H1 (cell line): ENCODE measurements around the gene CXCR5. TPM values are rescaled to one million over a fixed set of nuclear protein-coding genes. Genes with fewer than 3 reads are reported as not detected.

Source experiments
- CTCF ChIA-PET: fragments of 300-600 bp; sonication (Branson Sonifier 250); formaldehyde crosslinking; loops from one replicate; lab custom pipeline; 2021; ENCODE audit not compliant: partially characterized antibody; lab: Charles Lee
- POLR2A ChIA-PET: fragments of 300-600 bp; sonication (Branson Sonifier 250); formaldehyde crosslinking; loops from one replicate; lab custom pipeline; 2021; ENCODE audit warnings: inconsistent platforms; ENCODE audit not compliant: partially characterized antibody; lab: Charles Lee
- DNase-seq, 2 experiments: peaks; one replicate each; pipeline versions ENCODE4 v3.0.0 to v3.0.0-alpha.2; 2010 to 2022; ENCODE audit warnings: low spot score in 2 of 2, low read depth in 1 of 2, mixed read lengths in 1 of 2
- FAIRE-seq: peaks from 2 replicates; lab custom pipeline; 2011; peaks lifted over from hg19 to GRCh38; lab: Jason Lieb, UNC
- H2AFZ ChIP-seq: 2 replicates; pipeline ENCODE4 v1.8.1; 2012; ENCODE audit warnings: low read length, inconsistent platforms
- H2AK5ac ChIP-seq: 2 replicates; pipeline ENCODE4 v1.6.1; 2013; ENCODE audit warnings: low read depth, low read length
- H2BK120ac ChIP-seq: replicated peaks from 2 replicates; pipeline ENCODE3; 2013; ENCODE audit warnings: low read depth, low read length, inconsistent platforms
- H2BK12ac ChIP-seq: 2 replicates; pipeline ENCODE4 v1.6.1; 2013; ENCODE audit warnings: low read depth, low read length
- H2BK15ac ChIP-seq: 2 replicates; pipeline ENCODE4 v1.6.1; 2013; ENCODE audit warnings: low read length
- H2BK20ac ChIP-seq: 2 replicates; pipeline ENCODE4 v1.6.1; 2013; ENCODE audit warnings: low read length
- H2BK5ac ChIP-seq: 2 replicates; pipeline ENCODE4 v1.6.1; 2013; ENCODE audit warnings: low read depth, low read length
- H3K14ac ChIP-seq: 2 replicates; pipeline ENCODE4 v1.6.1; 2013; ENCODE audit warnings: inconsistent platforms; ENCODE audit not compliant: insufficient read length
- H3K18ac ChIP-seq: 2 replicates; pipeline ENCODE4 v1.6.1; 2013; ENCODE audit warnings: low read length; ENCODE audit errors: extremely low read depth
- H3K23ac ChIP-seq: 2 replicates; pipeline ENCODE4 v1.6.1; 2013; ENCODE audit warnings: inconsistent platforms; ENCODE audit not compliant: insufficient read length
- H3K23me2 ChIP-seq: 2 replicates; pipeline ENCODE4 v1.6.1; 2013; ENCODE audit warnings: low read depth, low read length
- H3K27ac ChIP-seq: 2 replicates; pipeline ENCODE4 v1.6.1; 2011; ENCODE audit warnings: low read depth, low read length, inconsistent platforms
- H3K27me3 ChIP-seq, 4 experiments: replicated peaks in 1 of 4; 1 replicate in 1 of 4; 2 replicates in 3 of 4; pipeline versions ENCODE4 v1.6.1 to v1.8.1; 2011 to 2013; ENCODE audit warnings: low read length in 3 of 4, mild to moderate bottlenecking in 3 of 4, inconsistent platforms in 2 of 4, mixed read lengths in 2 of 4, moderate library complexity in 1 of 4; ENCODE audit not compliant: control insufficient read depth in 3 of 4, insufficient read depth in 3 of 4; ENCODE audit errors: extremely low read depth in 1 of 4
- H3K36me3 ChIP-seq, 4 experiments: 2 replicates each; pipeline versions ENCODE4 v1.6.1 to v1.8.1; 2011 to 2013; ENCODE audit warnings: mild to moderate bottlenecking in 4 of 4, low read length in 3 of 4, moderate library complexity in 2 of 4, control low read depth in 1 of 4, inconsistent platforms in 1 of 4; ENCODE audit not compliant: insufficient read depth in 4 of 4, control insufficient read depth in 2 of 4
- H3K4ac ChIP-seq: replicated peaks from 2 replicates; pipeline ENCODE3; 2013; ENCODE audit warnings: low read length, low read depth, mixed read lengths, inconsistent platforms; ENCODE audit not compliant: insufficient read length
- H3K4me1 ChIP-seq, 4 experiments: replicated peaks in 1 of 4; 1 replicate in 1 of 4; 2 replicates in 3 of 4; pipeline versions ENCODE4 v1.6.1 to v1.8.1; 2011 to 2013; ENCODE audit warnings: low read length in 3 of 4, inconsistent platforms in 2 of 4, mixed read lengths in 1 of 4; ENCODE audit not compliant: insufficient read depth in 4 of 4, control insufficient read depth in 3 of 4
- H3K4me2 ChIP-seq, 2 experiments: 2 replicates each; pipeline versions ENCODE4 v1.6.1 to v1.8.1; 2011 to 2013; ENCODE audit warnings: low read depth in 2 of 2, low read length in 2 of 2, control low read depth in 1 of 2, inconsistent platforms in 1 of 2, mild to moderate bottlenecking in 1 of 2; ENCODE audit not compliant: insufficient read depth in 1 of 2
- H3K4me3 ChIP-seq, 4 experiments: fragments of 200-600, 300-600 bp in 1 of 4; sonication (generic), shearing (Covaris generic), sonication (Bioruptor Twin) in 1 of 4; 2 replicates each; pipeline versions ENCODE4 v1.5.1 to v1.8.1; 2011 to 2016; ENCODE audit warnings: low read length in 4 of 4, low read depth in 3 of 4, control low read depth in 2 of 4, inconsistent platforms in 2 of 4, mild to moderate bottlenecking in 2 of 4, mixed read lengths in 1 of 4, moderate library complexity in 1 of 4; ENCODE audit not compliant: insufficient read depth in 2 of 4; ENCODE audit errors: extremely low read depth in 1 of 4
- H3K56ac ChIP-seq: replicated peaks from 2 replicates; pipeline ENCODE3; 2013; ENCODE audit warnings: low read depth, mild to moderate bottlenecking, mixed read lengths, low read length, inconsistent platforms; ENCODE audit not compliant: insufficient read length
- H3K79me1 ChIP-seq: 2 replicates; pipeline ENCODE4 v1.6.1; 2013; ENCODE audit warnings: low read depth, low read length, control low read depth
- H3K79me2 ChIP-seq, 2 experiments: 2 replicates each; pipeline versions ENCODE4 v1.6.1 to v1.8.1; 2012 to 2013; ENCODE audit warnings: low read length in 2 of 2, mild to moderate bottlenecking in 2 of 2, inconsistent platforms in 1 of 2; ENCODE audit not compliant: insufficient read depth in 2 of 2, control insufficient read depth in 1 of 2
- H3K9ac ChIP-seq, 4 experiments: replicated peaks in 1 of 4; 1 replicate in 1 of 4; 2 replicates in 3 of 4; pipeline versions ENCODE4 v1.6.1 to v1.8.1; 2011 to 2013; ENCODE audit warnings: low read depth in 3 of 4, low read length in 3 of 4, control low read depth in 2 of 4, mild to moderate bottlenecking in 2 of 4, moderate library complexity in 2 of 4, inconsistent platforms in 1 of 4; ENCODE audit errors: extremely low read depth in 1 of 4
- H3K9me3 ChIP-seq, 2 experiments: 2 replicates each; pipeline versions ENCODE4 v1.6.1 to v1.8.1; 2012 to 2013; ENCODE audit warnings: mild to moderate bottlenecking in 2 of 2, moderate library complexity in 2 of 2, control low read depth in 1 of 2, inconsistent platforms in 1 of 2, low read depth in 1 of 2, low read length in 1 of 2, mixed read lengths in 1 of 2; ENCODE audit not compliant: insufficient read depth in 2 of 2
- H4K20me1 ChIP-seq, 2 experiments: replicated peaks in 1 of 2; 2 replicates each; pipeline versions ENCODE3 to v1.8.1; 2011 to 2013; ENCODE audit warnings: inconsistent platforms in 2 of 2, low read length in 2 of 2, mild to moderate bottlenecking in 1 of 2; ENCODE audit not compliant: insufficient read depth in 2 of 2, control insufficient read depth in 1 of 2
- H4K5ac ChIP-seq: 2 replicates; pipeline ENCODE4 v1.6.1; 2013; ENCODE audit warnings: low read length, low read depth, mixed read lengths, inconsistent platforms; ENCODE audit not compliant: insufficient read length
- H4K8ac ChIP-seq: 2 replicates; pipeline ENCODE4 v1.8.0; 2013; ENCODE audit warnings: mild to moderate bottlenecking, moderate library complexity, low read length, inconsistent platforms; ENCODE audit not compliant: insufficient read depth; ENCODE audit errors: extremely low read depth
- H4K91ac ChIP-seq: replicated peaks from 2 replicates; pipeline ENCODE3; 2013; ENCODE audit warnings: low read length, mixed read lengths, inconsistent platforms; ENCODE audit not compliant: insufficient read length
- ASH2L ChIP-seq: fragments of 200-600, 300-600 bp; sonication (generic); IDR thresholded peaks from one replicate; pipeline ENCODE4 v1.7.1; 2017; ENCODE audit warnings: low read length
- CREB1 ChIP-seq: IDR thresholded peaks from 2 replicates; pipeline ENCODE4 v1.6.1; 2012; ENCODE audit warnings: inconsistent platforms
- EP300 ChIP-seq, 2 experiments: IDR thresholded peaks; 1 replicate in 1 of 2; 2 replicates in 1 of 2; pipeline ENCODE4 v1.6.1; 2011 to 2012; ENCODE audit warnings: low read depth in 2 of 2, low read length in 2 of 2, mild to moderate bottlenecking in 2 of 2, borderline replicate concordance in 1 of 2, inconsistent platforms in 1 of 2, moderate library complexity in 1 of 2
- EZH2 ChIP-seq: fragments of 200-600 bp; sonication (generic); IDR thresholded peaks from 2 replicates; pipeline ENCODE4 v1.7.1; 2012; ENCODE audit warnings: low read depth, mild to moderate bottlenecking, moderate library complexity, low read length, inconsistent platforms; ENCODE audit not compliant: severe bottlenecking
- FOSL1 ChIP-seq: IDR thresholded peaks from 2 replicates; pipeline ENCODE4 v1.6.1; 2011; ENCODE audit warnings: mild to moderate bottlenecking, low read depth, low read length, moderate library complexity; ENCODE audit not compliant: insufficient read depth
- SIN3A ChIP-seq, 2 experiments: IDR thresholded peaks in 1 of 2; conservative IDR thresholded peaks in 1 of 2; 2 replicates each; pipeline ENCODE4 v1.6.1; 2011 to 2012; ENCODE audit warnings: low read length in 2 of 2, improper control_type of control experiment in 1 of 2, low read depth in 1 of 2, mild to moderate bottlenecking in 1 of 2
- SP1 ChIP-seq: IDR thresholded peaks from 2 replicates; pipeline ENCODE4 v1.6.1; 2011; ENCODE audit warnings: low read depth, low read length
- TAF1 ChIP-seq: IDR thresholded peaks from 2 replicates; pipeline ENCODE4 v1.6.1; 2011; ENCODE audit warnings: mild to moderate bottlenecking, low read depth, low read length
- TAF7 ChIP-seq: optimal IDR thresholded peaks from 2 replicates; pipeline ENCODE3; 2011; ENCODE audit warnings: low read depth, mild to moderate bottlenecking, inconsistent platforms, low read length, moderate library complexity, borderline replicate concordance
- TBP ChIP-seq: IDR thresholded peaks from 2 replicates; pipeline ENCODE4 v1.6.1; 2011; ENCODE audit warnings: low read depth, low read length, improper control_type of control experiment
- TEAD4 ChIP-seq: IDR thresholded peaks from 2 replicates; pipeline ENCODE4 v1.6.1; 2012; ENCODE audit warnings: low read depth, low read length, inconsistent platforms, mixed read lengths
- WGBS, 2 experiments: shearing (Covaris generic) in 1 of 2; methylation state at CpG; one replicate each; pipeline versions ENCODE4 v1.1.6 to v1.1.7; 2013 to 2015; ENCODE audit warnings: low lambda C conversion rate in 2 of 2, mixed read lengths in 2 of 2, inconsistent platforms in 1 of 2, low coverage in 1 of 2, missing lambda C conversion rate in 1 of 2; ENCODE audit not compliant: insufficient replicate concordance in 2 of 2, insufficient coverage in 1 of 2, insufficient read length in 1 of 2; ENCODE audit errors: extremely low coverage in 1 of 2, missing lambda C conversion rate in 1 of 2; 5-methylcytosine and 5-hydroxymethylcytosine counted together
- polyA plus RNA-seq, 7 experiments: library from polyadenylated mRNA; depleted of rRNA in 3 of 7; stranded (reverse) in 5 of 7; unstranded in 2 of 7; fragments of >200 nt in 5 of 7; fragments of 200-250 nt in 2 of 7; gene quantifications; 1 replicate in 5 of 7; 2 replicates in 1 of 7; 4 replicates in 1 of 7; pipeline versions ENCODE4 v1.2.1 to v1.2.3, GENCODE V29; 2011 to 2013; ENCODE audit warnings: missing spikeins in 2 of 7, mixed read lengths in 2 of 7
- total RNA-seq: library from RNA; stranded (reverse); fragmentation: NEBNext Ultra II Directional; extraction: Animal tissue kit (Norgen Biotek cat#: 25700); gene quantifications from 2 replicates; pipeline ENCODE4 v1.2.1, GENCODE V29; 2021

Gene CXCR5
- total and polyA plus RNA-seq, 2 of the 8 experiments (the other 6 are each of a cell fraction or from before 2014, with no cell fraction given), result not detected

DNA sequence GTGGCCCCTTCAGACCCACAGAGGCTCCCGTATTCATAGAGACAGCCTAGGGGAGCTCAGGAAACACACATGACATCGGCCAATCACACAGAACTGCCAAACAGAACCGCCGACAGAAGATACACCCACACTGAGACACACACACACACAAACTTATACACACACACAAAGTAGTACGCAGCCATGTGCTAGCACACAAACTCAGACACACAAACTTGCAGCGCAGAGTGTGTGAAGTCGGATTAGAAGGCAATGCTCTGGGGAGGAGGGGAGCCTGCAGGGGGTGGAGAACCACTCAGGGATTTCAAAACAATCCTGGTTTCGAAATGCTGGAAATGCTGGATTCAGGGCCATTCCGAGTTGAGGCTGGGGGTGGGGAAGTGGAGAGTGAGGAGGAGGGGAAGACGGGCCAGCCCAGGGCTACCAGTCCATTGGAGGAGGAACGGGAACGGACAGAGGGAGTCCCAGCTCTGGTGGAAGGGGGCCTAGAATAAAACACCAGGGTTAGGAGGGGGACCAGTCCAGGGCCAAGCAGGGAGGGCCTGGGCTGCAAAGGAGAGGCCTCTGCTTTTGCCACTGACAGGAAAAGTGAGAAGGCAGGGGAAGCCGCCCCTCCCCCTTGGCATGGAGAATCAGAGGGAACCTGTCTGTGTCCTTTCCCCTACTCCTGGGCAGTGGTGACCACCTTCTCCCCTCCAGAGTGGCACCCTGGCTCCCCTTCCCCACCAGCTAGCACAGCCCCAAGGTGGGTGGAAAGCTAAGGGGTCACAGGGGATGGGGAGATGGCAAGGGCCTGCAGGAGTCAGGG is 37.6 kb downstream of the CXCR5 start:
- peak overlapping the region; percentile 100 for H2BK12ac ChIP-seq
- no peak overlapping the region for H2AFZ ChIP-seq
- peak overlapping the region; percentile 96 for H2BK15ac ChIP-seq
- peaks cover 14% of the 10 kb centered on the region for H3K23me2 ChIP-seq
- FAIRE-seq, result no peak
- peaks cover 26 to 85% of the 10 kb centered on the region in 2 experiments for H3K79me2 ChIP-seq
- peak overlapping the region; percentile 62; the same call in 1 of the 2 replicates for H3K27ac ChIP-seq
- peak overlapping the region; percentile 71 for H4K5ac ChIP-seq
- H2BK5ac ChIP-seq, result peak overlapping the region; percentile 91
- H4K91ac ChIP-seq, result peak overlapping the region; percentile 89
- peak overlapping the region; percentile 75 for H2AK5ac ChIP-seq
- no peak overlapping the region; the same call in 1 of the 2 replicates for H4K8ac ChIP-seq
- H3K4me3 ChIP-seq, result peak overlapping the region; percentile 10 to 93 (median 33)
- H3K36me3 ChIP-seq, result no peaks in the 10 kb centered on the region; a peak in 1 of 8 replicates
- H4K20me1 ChIP-seq, result peaks cover 13 to 25% of the 10 kb centered on the region in 2 experiments
- peak in 1 of 2 experiments; percentile 79 for DNase-seq
- no peaks in the 10 kb centered on the region for H3K9me3 ChIP-seq
- H3K79me1 ChIP-seq, result peaks cover 24% of the 10 kb centered on the region
- H2BK120ac ChIP-seq, result peak overlapping the region; percentile 52
- POLR2A ChIA-PET, result interaction anchor here (0.6 to 2.1 kb wide), 7 partner anchors 24 to 223 kb away, joined by 3 to 12 read pairs (median 4); partner anchors contain the start of genes CENATAC and CXCR5
- H3K9ac ChIP-seq, result peak overlapping the region in 2 of 4 experiments; percentile 38 to 41; a peak in 4 of 7 replicates
- H2BK20ac ChIP-seq, result peak overlapping the region; percentile 94; the same call in 1 of the 2 replicates
- no peak overlapping the region for H3K56ac ChIP-seq
- H3K4me1 ChIP-seq, result peaks cover 32 to 83% (median 72%) of the 10 kb centered on the region in 4 experiments
- H3K18ac ChIP-seq, result peak overlapping the region; percentile 98
- peak overlapping the region; percentile 91 for H3K4ac ChIP-seq
- H3K4me2 ChIP-seq, result peak overlapping the region; percentile 70 to 99
- H3K27me3 ChIP-seq, result no peaks in the 10 kb centered on the region
- CTCF ChIA-PET, result interaction anchor here (1.8 to 2.5 kb wide), 2 partner anchors 26 to 232 kb away, joined by 6 to 8 read pairs; no protein-coding TSS in a partner anchor
- WGBS, 2 experiments, result 23% methylated on average over 13 of the region's 13 CpGs; no CpG with 5 or more reads in 1 of the 2 experiments
- no peak overlapping the region for H3K14ac ChIP-seq
- H3K23ac ChIP-seq, result no peak overlapping the region
- no peak for TF ChIP-seq TEAD4
- peak; percentile 23 for TF ChIP-seq ASH2L
- TF ChIP-seq CREB1, result no peak
- TF ChIP-seq EZH2, result no peak
- TF ChIP-seq FOSL1, result no peak
- no peak for TF ChIP-seq SIN3A (conservative IDR thresholded peaks at IDR 0.05 in 1 of 2, IDR thresholded peaks at IDR 0.05 in 1 of 2; ENCODE audit: low read depth in 1 of 2, low read length in 2 of 2)
- TF ChIP-seq TBP, result 0 out of 2 replicates have a peak, but pooled peaks have one; percentile 13
- TF ChIP-seq SP1, result peak; percentile 59; the same call in 1 of the 2 replicates
- peak in 1 of 2 experiments; percentile 28; a peak in 1 of 3 replicates for TF ChIP-seq EP300 (IDR thresholded peaks at IDR 0.05; ENCODE audit: borderline replicate concordance in 1 of 2, low read depth in 2 of 2, low read length in 2 of 2)
- 0 out of 2 replicates have a peak, but pooled peaks have one; percentile 38 for TF ChIP-seq TAF1
- TF ChIP-seq TAF7, result no peak
